ENCODE results near the gene ACTL7A. TPM values are rescaled to one million over a fixed set of nuclear protein-coding genes. Genes with fewer than 3 reads are reported as not detected.

The ACTL7A gene
- total RNA-seq, 1 donor from 2014 or later = not detected

- TF ChIP-seq, protein P1, sequence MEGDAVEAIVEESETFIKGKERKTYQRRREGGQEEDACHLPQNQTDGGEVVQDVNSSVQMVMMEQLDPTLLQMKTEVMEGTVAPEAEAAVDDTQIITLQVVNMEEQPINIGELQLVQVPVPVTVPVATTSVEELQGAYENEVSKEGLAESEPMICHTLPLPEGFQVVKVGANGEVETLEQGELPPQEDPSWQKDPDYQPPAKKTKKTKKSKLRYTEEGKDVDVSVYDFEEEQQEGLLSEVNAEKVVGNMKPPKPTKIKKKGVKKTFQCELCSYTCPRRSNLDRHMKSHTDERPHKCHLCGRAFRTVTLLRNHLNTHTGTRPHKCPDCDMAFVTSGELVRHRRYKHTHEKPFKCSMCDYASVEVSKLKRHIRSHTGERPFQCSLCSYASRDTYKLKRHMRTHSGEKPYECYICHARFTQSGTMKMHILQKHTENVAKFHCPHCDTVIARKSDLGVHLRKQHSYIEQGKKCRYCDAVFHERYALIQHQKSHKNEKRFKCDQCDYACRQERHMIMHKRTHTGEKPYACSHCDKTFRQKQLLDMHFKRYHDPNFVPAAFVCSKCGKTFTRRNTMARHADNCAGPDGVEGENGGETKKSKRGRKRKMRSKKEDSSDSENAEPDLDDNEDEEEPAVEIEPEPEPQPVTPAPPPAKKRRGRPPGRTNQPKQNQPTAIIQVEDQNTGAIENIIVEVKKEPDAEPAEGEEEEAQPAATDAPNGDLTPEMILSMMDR (IDR thresholded peaks at IDR 0.05) = no peak
- no peak for DNase-seq
- Mint-ChIP-seq H3K27ac (no peak overlapping the region), H3K4me1 (no peaks in the 10 kb centered on the region), H3K9me3 (no peaks in the 10 kb centered on the region), H3K4me3 (no peak overlapping the region), H3K36me3 (ENCODE audit: low read depth) (no peaks in the 10 kb centered on the region), H3K27me3 (no peaks in the 10 kb centered on the region)
- no peak for ATAC-seq (ENCODE audit: low read depth)
- intact Hi-C loops (cut with micrococcal nuclease) = no loop called here
- ChIA-PET POLR2A (no interaction called here), CTCF (no interaction called here)
These were observed 6.6 kb upstream of the ACTL7A start for GRCh38 chr9:108855529-108855886.

- TF ChIP-seq, protein P1 (IDR thresholded peaks at IDR 0.05) = no peak
- DNase-seq (no peak), ATAC-seq (ENCODE audit: low read depth) (no peak)
- CTCF ChIA-PET = no interaction called here
- Mint-ChIP-seq H3K36me3 (ENCODE audit: low read depth) (no peaks in the 10 kb centered on the region), H3K4me3 (no peak within 1 kb of the TSS), H3K4me1 (no peaks in the 10 kb centered on the region), H3K9me3 (no peaks in the 10 kb centered on the region), H3K27ac (no peak within 1 kb of the TSS), H3K27me3 (no peaks in the 10 kb centered on the region)
- POLR2A ChIA-PET = no interaction called here
- intact Hi-C loops (cut with micrococcal nuclease) = no loop called here
These were observed 6.2 kb upstream of the ACTL7A start, which contains the start of gene ACTL7B for GRCh38 chr9:108855888-108856287. Gene ACTL7B, minus strand, starts transcription at chr9:108855986. Its CDS starts 56 bp downstream, at chr9:108855930.

- H3K4me3 Mint-ChIP-seq = no peak overlapping the region
- intact Hi-C loops (cut with micrococcal nuclease) = no loop called here
- no peaks in the 10 kb centered on the region for H3K36me3 Mint-ChIP-seq (ENCODE audit: low read depth)
- no peaks in the 10 kb centered on the region for H3K27me3 Mint-ChIP-seq
- DNase-seq (no peak), ATAC-seq (ENCODE audit: low read depth) (no peak)
- TF ChIP-seq, protein P1 (IDR thresholded peaks at IDR 0.05) = no peak
- CTCF ChIA-PET = no interaction called here
- no peak overlapping the region for H3K27ac Mint-ChIP-seq
- POLR2A ChIA-PET = no interaction called here
- no peaks in the 10 kb centered on the region for H3K4me1 Mint-ChIP-seq
- no peaks in the 10 kb centered on the region for H3K9me3 Mint-ChIP-seq
These were observed 4.5 kb upstream of the ACTL7A start for GRCh38 chr9:108857572-108857971.

GRCh38 chr9:108859459-108860114 is 2.5 kb upstream of the ACTL7A start:
- ChIA-PET CTCF (no interaction called here), POLR2A (no interaction called here)
- H3K36me3 Mint-ChIP-seq (ENCODE audit: low read depth) = no peaks in the 10 kb centered on the region
- H3K27ac Mint-ChIP-seq = no peak overlapping the region
- H3K4me3 Mint-ChIP-seq = no peak overlapping the region
- TF ChIP-seq, protein P1 (IDR thresholded peaks at IDR 0.05) = no peak
- no peaks in the 10 kb centered on the region for H3K4me1 Mint-ChIP-seq
- intact Hi-C loops (cut with micrococcal nuclease) = no loop called here
- ATAC-seq (ENCODE audit: low read depth) (no peak), DNase-seq (no peak)
- no peaks in the 10 kb centered on the region for H3K27me3 Mint-ChIP-seq
- no peaks in the 10 kb centered on the region for H3K9me3 Mint-ChIP-seq

- POLR2A ChIA-PET = no interaction called here
These were observed 1.7 kb upstream of the ACTL7A start for GRCh38 chr9:108860354-108860753.

More at GRCh38 chr9:108860354-108860753, 1.7 kb upstream of the ACTL7A start:
- Mint-ChIP-seq H3K36me3 (ENCODE audit: low read depth) (no peaks in the 10 kb centered on the region), H3K4me3 (no peak overlapping the region), H3K4me1 (no peaks in the 10 kb centered on the region), H3K27ac (no peak overlapping the region), H3K9me3 (no peaks in the 10 kb centered on the region), H3K27me3 (no peaks in the 10 kb centered on the region)
- ATAC-seq (ENCODE audit: low read depth) (no peak), DNase-seq (no peak)
- TF ChIP-seq, protein P1 (IDR thresholded peaks at IDR 0.05) = no peak
- intact Hi-C loops (cut with micrococcal nuclease) = no loop called here
- CTCF ChIA-PET = no interaction called here

Data from activated B cell treated with CpG ODN at 0.5 μM for 24 hours (primary cell).